K562 (cell line): ENCODE data around the gene TAL1. TPM values are rescaled to one million over a fixed set of nuclear protein-coding genes. Genes with fewer than 3 reads are reported as not detected.
A peak's percentile ranks its signal among the peaks of the same experiment; 100 is the strongest.

Experiments
- ATF4 ChIP-seq: fragments of 450-650 bp; formaldehyde crosslinking; IDR thresholded peaks from 2 replicates; pipeline ENCODE4 v1.4.0; 2022; ENCODE audit warnings: mild to moderate bottlenecking, moderate library complexity
- CBFB ChIP-seq: sonication (generic); formaldehyde crosslinking; IDR thresholded peaks from 2 replicates; pipeline ENCODE4 v1.4.0; 2020; ENCODE audit warnings: mild to moderate bottlenecking, missing genetic modification reagents
- CHAMP1 ChIP-seq: fragments of 450-650 bp; IDR thresholded peaks from 2 replicates; pipeline ENCODE4 v1.6.1; 2016; ENCODE audit warnings: mild to moderate bottlenecking
- GTF3C2 ChIP-seq: IDR thresholded peaks from 3 replicates; pipeline ENCODE4 v1.6.1; 2011; ENCODE audit warnings: borderline replicate concordance, mild to moderate bottlenecking, moderate library complexity; ENCODE audit not compliant: insufficient read length; ENCODE audit errors: extremely low read depth
- MAX ChIP-seq: sonication (generic); formaldehyde crosslinking; IDR thresholded peaks from 2 replicates; pipeline ENCODE4 v1.9.0; 2022; ENCODE audit warnings: mild to moderate bottlenecking, missing genetic modification reagents
- SRSF9 ChIP-seq: fragments of 200-400 bp; formaldehyde crosslinking; IDR thresholded peaks from 2 replicates; pipeline ENCODE4 v1.6.1; 2017; ENCODE audit warnings: low read depth, low read length, borderline replicate concordance
- TAL1 ChIP-seq: fragments of 450-650 bp; IDR thresholded peaks from 2 replicates; pipeline ENCODE4 v1.6.1; 2016; ENCODE audit warnings: mild to moderate bottlenecking
- TBP ChIP-seq: optimal IDR thresholded peaks from 2 replicates; pipeline ENCODE3; 2011; ENCODE audit warnings: low read depth, low read length, improper control_type of control experiment
- ZBTB7A ChIP-seq: IDR thresholded peaks from 2 replicates; pipeline ENCODE4 v1.6.1; 2011; ENCODE audit warnings: low read depth, mild to moderate bottlenecking, low read length, moderate library complexity, borderline replicate concordance; ENCODE audit not compliant: control insufficient read depth
- ZNF134 ChIP-seq: fragments of 250-450 bp; sonication (Bioruptor Pico); conservative IDR thresholded peaks from 2 replicates; pipeline ENCODE4 v1.4.0; 2020
- ZNF512 ChIP-seq: IDR thresholded peaks from 2 replicates; pipeline ENCODE4 v1.6.1; 2016; ENCODE audit warnings: missing genetic modification characterization, missing compliant biosample characterization
- ZNF57 ChIP-seq: fragments of 450-650 bp; formaldehyde crosslinking; IDR thresholded peaks from 2 replicates; pipeline ENCODE4 v1.4.0; 2020; ENCODE audit warnings: mild to moderate bottlenecking, moderate library complexity
- ZNF584 ChIP-seq: fragments of 200-800 bp; sonication (Bioruptor generic); IDR thresholded peaks from 2 replicates; pipeline ENCODE4 v1.6.1; 2016; ENCODE audit warnings: low read depth, mild to moderate bottlenecking, missing genetic modification characterization, missing compliant biosample characterization
- polyA plus RNA-seq, 8 experiments: library from polyadenylated mRNA; depleted of rRNA in 4 of 8; stranded (reverse) in 5 of 8; unstranded in 3 of 8; fragments of >200 nt; fragmentation: Nextera tagmentation in 2 of 8; fragmentation: Illumina TruSeq in 1 of 8; extraction: Ambion mirVana in 2 of 8; extraction: Trizol in 1 of 8; gene quantifications; 2 replicates each; pipeline versions ENCODE4 v1.2.1 to v1.2.3, GENCODE V29; 2011 to 2014; ENCODE audit warnings: inconsistent platforms in 1 of 8, missing spikeins in 1 of 8
- total RNA-seq, 7 experiments: library from RNA; depleted of rRNA in 6 of 7; stranded (reverse); fragments of >200 nt in 6 of 7; fragmentation: Illumina TruSeq in 2 of 7; extraction: Trizol in 2 of 7; gene quantifications; 2 replicates each; pipeline versions ENCODE4 v1.2.1 to v1.2.3, GENCODE V29; 2011 to 2021; ENCODE audit warnings: low replicate concordance in 1 of 7

The TAL1 gene
- total and polyA plus RNA-seq, 9 of the 15 experiments (the other 6 are each of a cell fraction or from before 2014, with no cell fraction given), result 18.5 to 106 (median 59.7) TPM

GRCh38 chr1:47241114-47242113 lies 9.4 kb upstream of the TAL1 start (continued):
- TF ChIP-seq CHAMP1 (no peak; the same call in 1 of the 2 replicates), ATF4 (no peak), ZNF57 (0 out of 2 replicates have a peak, but pooled peaks have one; percentile 23), TAL1 (peak; percentile 66), ZBTB7A (peak; percentile 68; the same call in 1 of the 2 replicates), GTF3C2 (no peak), ZNF584 (no peak; the same call in 1 of the 2 replicates), TBP (peak; percentile 11), SRSF9 (no peak), ZNF134 (CRISPR knock-in tag) (0 out of 2 replicates have a peak, but pooled peaks have one; percentile 28), CBFB (no peak), ZNF512 (no peak), MAX (CRISPR knock-in tag) (peak; percentile 45; the same call in 1 of the 2 replicates)
